ENCODE data around the gene TBC1D19.
A peak's percentile ranks its signal among the peaks of the same experiment; 100 is the strongest.

Gene TBC1D19

GRCh38 chr4:26741491-26741871 is 157.6 kb downstream of the TBC1D19 start:
- DNase-seq: no peak

GRCh38 chr4:26746802-26747213 is 162.9 kb downstream of the TBC1D19 start:
- peak; percentile 12 for DNase-seq

- DNase-seq: no peak
These were observed 164.9 kb downstream of the TBC1D19 start for GRCh38 chr4:26748811-26749210.

GRCh38 chr4:26749867-26750266 is 166.0 kb downstream of the TBC1D19 start:
- no peak for DNase-seq

- no peak for DNase-seq
These were observed 167.1 kb downstream of the TBC1D19 start for GRCh38 chr4:26751004-26751403.

GRCh38 chr4:26751838-26752237 is 168.0 kb downstream of the TBC1D19 start:
- no peak for DNase-seq

GRCh38 chr4:26753187-26753586 is 169.3 kb downstream of the TBC1D19 start:
- DNase-seq: no peak

- no peak for DNase-seq
These were observed 169.7 kb downstream of the TBC1D19 start for GRCh38 chr4:26753617-26754016.

GRCh38 chr4:26757751-26758150 is 173.9 kb downstream of the TBC1D19 start:
- DNase-seq: no peak

- no peak for DNase-seq
These were observed 175.0 kb downstream of the TBC1D19 start for GRCh38 chr4:26758899-26759298.

- no peak for DNase-seq
These were observed 178.8 kb downstream of the TBC1D19 start for GRCh38 chr4:26762650-26763049.

GRCh38 chr4:26763063-26763462 is 179.2 kb downstream of the TBC1D19 start:
- DNase-seq: no peak

GRCh38 chr4:26763648-26764047 is 179.8 kb downstream of the TBC1D19 start:
- no peak for DNase-seq

- DNase-seq: no peak
These were observed 180.3 kb downstream of the TBC1D19 start for GRCh38 chr4:26764231-26764630.

- no peak for DNase-seq
These were observed 181.6 kb downstream of the TBC1D19 start for GRCh38 chr4:26765515-26765914.

- no peak for DNase-seq
These were observed 182.3 kb downstream of the TBC1D19 start for GRCh38 chr4:26766141-26766540.

- DNase-seq: no peak
These were observed 188.4 kb downstream of the TBC1D19 start for GRCh38 chr4:26772096-26772873.

GRCh38 chr4:26779224-26779623 is 195.3 kb downstream of the TBC1D19 start:
- DNase-seq: no peak

GRCh38 chr4:26779674-26780073 is 195.8 kb downstream of the TBC1D19 start:
- DNase-seq: no peak

- no peak for DNase-seq
These were observed 196.7 kb downstream of the TBC1D19 start for GRCh38 chr4:26780539-26780938.

- DNase-seq: no peak
These were observed 198.4 kb downstream of the TBC1D19 start for GRCh38 chr4:26782168-26782829.

GRCh38 chr4:26782830-26783202 is 198.9 kb downstream of the TBC1D19 start:
- DNase-seq: no peak

GRCh38 chr4:26784207-26784865 is 200.5 kb downstream of the TBC1D19 start:
- no peak for DNase-seq

GRCh38 chr4:26785312-26785711 is 201.4 kb downstream of the TBC1D19 start:
- DNase-seq: no peak

Data from activated naive CD4-positive, alpha-beta T cell treated with anti-CD3 and anti-CD28 coated beads, Interleukin-2, amount 50 U/mL, for 16 hours (primary cell).